ENCODE data around the gene HPD.
A peak's percentile ranks its signal among the peaks of the same experiment; 100 is the strongest.
"Not testable (repeated sequence)": the region's sequence is repeated elsewhere in the genome, so short reads cannot be mapped to it uniquely, and the experiment has no call there.

HPD gene

GRCh38 chr12:121866331-121866730 lies 7.7 kb upstream of the HPD start:
- no peak for DNase-seq (ENCODE audit: low read depth)

- no peak for DNase-seq (ENCODE audit: low read depth)
Measured at GRCh38 chr12:121861636-121862254, 3.1 kb upstream of the HPD start.

- DNase-seq (ENCODE audit: low read depth), result not testable (repeated sequence)
Measured at GRCh38 chr12:121860699-121861098, 2.0 kb upstream of the HPD start.

- no peak for DNase-seq (ENCODE audit: low read depth)
Measured at GRCh38 chr12:121860257-121860656, 1.6 kb upstream of the HPD start.

- no peak for DNase-seq (ENCODE audit: low read depth)
Measured at GRCh38 chr12:121858318-121858661, 369 bp downstream of the HPD start.

- DNase-seq (ENCODE audit: low read depth), result no peak
Measured at GRCh38 chr12:121857322-121858246, 1.1 kb downstream of the HPD start.

GRCh38 chr12:121852392-121852791 lies 6.3 kb downstream of the HPD start:
- not testable (repeated sequence) for DNase-seq (ENCODE audit: low read depth)

GRCh38 chr12:121849665-121850064 lies 9.0 kb downstream of the HPD start:
- DNase-seq (ENCODE audit: low read depth), result no peak

GRCh38 chr12:121849211-121849610 lies 9.4 kb downstream of the HPD start:
- no peak for DNase-seq (ENCODE audit: low read depth)

- no peak for DNase-seq (ENCODE audit: low read depth)
Measured at GRCh38 chr12:121845701-121846100, 13.0 kb downstream of the HPD start.

- no peak for DNase-seq (ENCODE audit: low read depth)
Measured at GRCh38 chr12:121843236-121843982, 15.2 kb downstream of the HPD start.

GRCh38 chr12:121839993-121840761 lies 18.5 kb downstream of the HPD start:
- DNase-seq (ENCODE audit: low read depth), result no peak

- DNase-seq (ENCODE audit: low read depth), result peak; percentile 100
Measured at GRCh38 chr12:121839106-121839992, 19.3 kb downstream of the HPD start.

- no peak for DNase-seq (ENCODE audit: low read depth)
Measured at GRCh38 chr12:121838126-121838525, 20.5 kb downstream of the HPD start.

- no peak for DNase-seq (ENCODE audit: low read depth)
Measured at GRCh38 chr12:121837680-121838079, 21.0 kb downstream of the HPD start.

- no peak for DNase-seq (ENCODE audit: low read depth)
Measured at GRCh38 chr12:121831571-121832245, 27.0 kb downstream of the HPD start.

- no peak for DNase-seq (ENCODE audit: low read depth)
Measured at GRCh38 chr12:121830588-121831265, 27.9 kb downstream of the HPD start.

GRCh38 chr12:121830134-121830533 lies 28.5 kb downstream of the HPD start:
- DNase-seq (ENCODE audit: low read depth), result no peak

- DNase-seq (ENCODE audit: low read depth), result no peak
Measured at GRCh38 chr12:121829250-121829918, 29.3 kb downstream of the HPD start.
